ENCODE data around the gene LAS1L. TPM values are rescaled to one million over a fixed set of nuclear protein-coding genes. Genes with fewer than 3 reads are reported as not detected.

Gene LAS1L
- total and polyA plus RNA-seq, 12 donors, result 10.6 to 24.4 (median 14.4) TPM

- Histone ChIP-seq H3K27me3 (peaks cover 0 to 58% (median 0%) of the 10 kb centered on the region in 7 donors), H3K27ac (no peak overlapping the region), H3K4me3 (no peak overlapping the region), H3K9me3 (no peaks in the 10 kb centered on the region), H3K4me1 (peaks cover 0 to 8% (median 0%) of the 10 kb centered on the region in 9 donors), H3K36me3 (no peaks in the 10 kb centered on the region)
- intact Hi-C loops (cut with DNase I), result loop anchor here in 1 of 10 donors (5.0 kb wide), 1 partner anchor 866 kb away; no protein-coding TSS in a partner anchor
- DNase-seq, result no peak
- no peak for TF ChIP-seq CTCF (IDR thresholded peaks at IDR 0.05)
- no peak for ATAC-seq
Observed at GRCh38 chrX:65578346-65578745, 43.8 kb upstream of the LAS1L start.

- intact Hi-C loops (cut with DNase I), result loop anchor here in 1 of 10 donors (5.0 kb wide), 1 partner anchor 864 kb away; no protein-coding TSS in a partner anchor
- no peaks in the 10 kb centered on the region for H3K4me1 ChIP-seq
- DNase-seq (no peak), ATAC-seq (no peak)
- H3K27ac ChIP-seq, result no peak overlapping the region
- no peak overlapping the region for H3K4me3 ChIP-seq
- no peak for TF ChIP-seq CTCF (IDR thresholded peaks at IDR 0.05)
- no peaks in the 10 kb centered on the region for H3K36me3 ChIP-seq
- peaks cover 0 to 59% (median 0%) of the 10 kb centered on the region in 7 donors for H3K27me3 ChIP-seq
- H3K9me3 ChIP-seq, result no peaks in the 10 kb centered on the region
Observed at GRCh38 chrX:65576160-65576559, 41.6 kb upstream of the LAS1L start.

- DNase-seq (no peak), ATAC-seq (no peak)
- Histone ChIP-seq H3K4me1 (no peaks in the 10 kb centered on the region), H3K27me3 (peaks cover 0 to 59% (median 0%) of the 10 kb centered on the region in 7 donors), H3K9me3 (no peaks in the 10 kb centered on the region), H3K4me3 (no peak overlapping the region), H3K27ac (no peak overlapping the region), H3K36me3 (no peaks in the 10 kb centered on the region)
- TF ChIP-seq CTCF (IDR thresholded peaks at IDR 0.05), result no peak
- intact Hi-C loops (cut with DNase I), result loop anchor here in 1 of 10 donors (5.0 kb wide), 1 partner anchor 863 kb away; no protein-coding TSS in a partner anchor
- 50 to 60% methylated on average over 3 of the region's 3 CpGs for WGBS, 2 donors
Observed at GRCh38 chrX:65575022-65575421, 40.4 kb upstream of the LAS1L start.

- TF ChIP-seq CTCF (IDR thresholded peaks at IDR 0.05), result no peak
- no peaks in the 10 kb centered on the region for H3K4me1 ChIP-seq
- H3K4me3 ChIP-seq, result no peak overlapping the region
- DNase-seq, result no peak
- 89 to 92% methylated on average over 2 of the region's 2 CpGs for WGBS, 2 donors
- H3K36me3 ChIP-seq, result no peaks in the 10 kb centered on the region
- H3K27ac ChIP-seq, result no peak overlapping the region
- peaks cover 0 to 59% (median 0%) of the 10 kb centered on the region in 7 donors for H3K27me3 ChIP-seq
- no peaks in the 10 kb centered on the region for H3K9me3 ChIP-seq
- ATAC-seq, result no peak
- intact Hi-C loops (cut with DNase I), result no loop called here
Observed at GRCh38 chrX:65574356-65574755, 39.8 kb upstream of the LAS1L start.
